Sciatic nerve (tissue), 1 donor: ENCODE measurements around the gene CD69. TPM values are rescaled to one million over a fixed set of nuclear protein-coding genes. Genes with fewer than 3 reads are reported as not detected.

Experiments used
- total RNA-seq: library from RNA; stranded (reverse); fragmentation: NEBNext Ultra II Directional; extraction: Animal tissue kit (Norgen Biotek cat#: 25700); gene quantifications from one replicate; pipeline ENCODE4 v1.2.1, GENCODE V29; 2021
- donor health status: DM: no; HTN: no; CAD: no.

CD69 gene
- total RNA-seq, 1 donor from 2014 or later = 10.9 TPM

Other genes with a start within 250 kb of the CD69 start
- gene KLRB1, start 153.0 kb downstream of the CD69 start, total RNA-seq = 1.4 TPM
- 38.8 TPM for gene CLEC2D, start 91.2 kb downstream of the CD69 start, total RNA-seq
- 1.1 TPM for gene CLECL1, start 27.8 kb downstream of the CD69 start, total RNA-seq
- 1.8 TPM for gene KLRF1, start 66.6 kb upstream of the CD69 start, total RNA-seq
- 32.6 TPM for gene CLEC2B, start 108.5 kb upstream of the CD69 start, total RNA-seq
- not detected for gene KLRF2, start 120.6 kb upstream of the CD69 start, total RNA-seq
- not detected for gene CLEC2A, start 171.5 kb upstream of the CD69 start, total RNA-seq
- gene CLEC12A, start 210.5 kb upstream of the CD69 start, total RNA-seq = 2.0 TPM
- not detected for gene CLEC1B, start 238.2 kb upstream of the CD69 start, total RNA-seq
- not detected for gene CLEC12B, start 249.7 kb upstream of the CD69 start, total RNA-seq